K562 (cell line): ENCODE results near the gene CNTN5. TPM values are rescaled to one million over a fixed set of nuclear protein-coding genes. Genes with fewer than 3 reads are reported as not detected.

ENCODE experiments used
- ATAC-seq: fragments of 200-7000 bp; cut with Tn5 transposase; 3 replicates; pipeline ENCODE4 v1.9.1; 2020; ENCODE audit warnings: moderate library complexity
- BruUV-seq: library from RNA; stranded (reverse); fragments of 400-500 nt; replicated peaks from 2 replicates; lab custom pipeline; 2021; lab: Mats Ljungman, UMichigan
- CTCF ChIA-PET: fragments of 300-600 bp; formaldehyde crosslinking; extraction: SDS; loops from one replicate; lab custom pipeline; 2021; ENCODE audit warnings: low intra/inter-chr PET ratio; lab: Yijun Ruan, JAX
- POLR2A ChIA-PET: fragments of 300-600, 350-650 bp; sonication (Branson Sonifier 250); formaldehyde crosslinking; extraction: SDS; loops from one replicate; lab custom pipeline; 2021; ENCODE audit warnings: antibody characterized with exemption, inconsistent platforms; lab: Yijun Ruan, JAX
- DNase-seq, 4 experiments: peaks; one replicate each; pipeline versions ENCODE4 v3.0.0 to v3.0.0-alpha.2; 2011 to 2018; ENCODE audit warnings: low spot score in 3 of 4, mixed read lengths in 3 of 4; ENCODE audit errors: extremely low read depth in 1 of 4
- FAIRE-seq: peaks from 2 replicates; lab custom pipeline; 2011; peaks lifted over from hg19 to GRCh38; lab: Jason Lieb, UNC
- H2AFZ ChIP-seq: 2 replicates; pipeline ENCODE4 v1.6.0; 2011; ENCODE audit warnings: low read depth, low read length, control low read depth, inconsistent platforms
- H3K27ac ChIP-seq: fragments of 200-600 bp; 3 replicates; pipeline ENCODE4 v1.8.0; 2011; ENCODE audit warnings: low read depth, mild to moderate bottlenecking, control low read depth, inconsistent platforms, low read length, moderate library complexity, mixed read lengths; ENCODE audit errors: extremely low read depth
- H3K27me3 ChIP-seq, 2 experiments: fragments of 300-600 bp in 1 of 2; 2 replicates in 1 of 2; 3 replicates in 1 of 2; pipeline versions ENCODE4 v1.6.0 to v1.8.0; 2011; ENCODE audit warnings: inconsistent platforms in 2 of 2, low read length in 2 of 2, mild to moderate bottlenecking in 1 of 2, mixed read lengths in 1 of 2, moderate library complexity in 1 of 2; ENCODE audit not compliant: control insufficient read depth in 2 of 2, insufficient read depth in 2 of 2
- H3K36me3 ChIP-seq: fragments of 300-600 bp; 3 replicates; pipeline ENCODE4 v1.8.0; 2011; ENCODE audit warnings: mild to moderate bottlenecking, low read length, inconsistent platforms; ENCODE audit not compliant: control insufficient read depth, insufficient read depth
- H3K4me1 ChIP-seq, 2 experiments: fragments of 200-600 bp in 1 of 2; replicated peaks in 1 of 2; 2 replicates in 1 of 2; 3 replicates in 1 of 2; pipeline versions ENCODE4 v1.5.1 to v1.8.0; 2011; ENCODE audit warnings: inconsistent platforms in 2 of 2, low read length in 2 of 2, mild to moderate bottlenecking in 1 of 2, mixed read lengths in 1 of 2, moderate library complexity in 1 of 2; ENCODE audit not compliant: control insufficient read depth in 2 of 2, insufficient read depth in 2 of 2
- H3K4me2 ChIP-seq: 2 replicates; pipeline ENCODE4 v1.6.1; 2011; ENCODE audit warnings: low read length, control low read depth, inconsistent platforms, mixed read lengths; ENCODE audit not compliant: insufficient read depth
- H3K4me3 ChIP-seq: fragments of 200-600 bp; sonication (generic), shearing (Covaris generic); 2 replicates; pipeline ENCODE4 v1.5.1; 2016; ENCODE audit warnings: control low read depth, inconsistent platforms
- H3K79me2 ChIP-seq: fragments of 200-600 bp; 3 replicates; pipeline ENCODE4 v1.8.0; 2011; ENCODE audit warnings: low read length, inconsistent platforms; ENCODE audit not compliant: control insufficient read depth, insufficient read depth
- H3K9ac ChIP-seq, 2 experiments: 2 replicates each; pipeline versions ENCODE4 v1.6.0 to v1.6.1; 2011; ENCODE audit warnings: low read depth in 2 of 2, low read length in 2 of 2, control low read depth in 1 of 2, inconsistent platforms in 1 of 2, mild to moderate bottlenecking in 1 of 2, mixed read lengths in 1 of 2; ENCODE audit not compliant: insufficient read depth in 1 of 2
- H3K9me1 ChIP-seq: one replicate; pipeline ENCODE4 v1.6.0; 2011; ENCODE audit warnings: inconsistent platforms, mild to moderate bottlenecking, low read length, moderate library complexity; ENCODE audit not compliant: control insufficient read depth, insufficient read depth
- H3K9me3 ChIP-seq: replicated peaks from 2 replicates; pipeline ENCODE4 v1.5.1; 2011; ENCODE audit warnings: low read depth, low read length, inconsistent platforms; ENCODE audit not compliant: control insufficient read depth, insufficient read depth
- H4K20me1 ChIP-seq: replicated peaks from 2 replicates; pipeline ENCODE4 v1.6.1; 2011; ENCODE audit warnings: low read length, inconsistent platforms, mixed read lengths; ENCODE audit not compliant: control insufficient read depth, insufficient read depth
- CBX3 ChIP-seq, 2 experiments: IDR thresholded peaks; 1 replicate in 1 of 2; 2 replicates in 1 of 2; pipeline ENCODE4 v1.6.1; 2012; ENCODE audit warnings: inconsistent platforms in 2 of 2, low read length in 2 of 2, borderline replicate concordance in 1 of 2, control low read depth in 1 of 2
- HIVEP1 ChIP-seq: fragments of 250-450 bp; sonication (Bioruptor Pico); IDR thresholded peaks from 2 replicates; pipeline ENCODE4 v1.4.0; 2020; ENCODE audit warnings: mild to moderate bottlenecking
- RBM25 ChIP-seq: fragments of 200-400 bp; formaldehyde crosslinking; IDR thresholded peaks from 2 replicates; pipeline ENCODE4 v1.6.1; 2018; ENCODE audit warnings: low read length, low read depth, moderate library complexity; ENCODE audit not compliant: severe bottlenecking
- SMARCE1 ChIP-seq: fragments of 450-650 bp; IDR thresholded peaks from 2 replicates; pipeline ENCODE4 v1.7.1; 2016; ENCODE audit warnings: mild to moderate bottlenecking
- SUPT5H ChIP-seq: fragments of 450-650 bp; IDR thresholded peaks from 2 replicates; pipeline ENCODE4 v1.6.1; 2016
- XRCC4 ChIP-seq: IDR thresholded peaks from one replicate; pipeline ENCODE4 v1.6.1; 2011; ENCODE audit not compliant: insufficient read depth, insufficient read length; ENCODE audit errors: extremely low read depth
- ZNF143 ChIP-seq: sonication (generic); formaldehyde crosslinking; IDR thresholded peaks from 2 replicates; pipeline ENCODE4 v1.9.0; 2022; ENCODE audit warnings: mild to moderate bottlenecking, missing genetic modification reagents
- ZNF24 ChIP-seq: fragments of 450-650 bp; IDR thresholded peaks from 2 replicates; pipeline ENCODE4 v1.6.1; 2016
- ZNF583 ChIP-seq: fragments of 250-450 bp; sonication (Bioruptor Pico); IDR thresholded peaks from 2 replicates; pipeline ENCODE4 v1.4.0; 2020
- ZNF77 ChIP-seq: fragments of 250-450 bp; sonication (Bioruptor Pico); IDR thresholded peaks from 2 replicates; pipeline ENCODE4 v1.5.0; 2020
- in situ Hi-C: fragments of 300-500 bp; cut with MboI; formaldehyde crosslinking; loops from 4 replicates; pipeline ENCODE4 v1.15.0; 2018; ENCODE audit warnings: inconsistent platforms, mixed read lengths
- intact Hi-C: fragments of 100-400 bp; cut with micrococcal nuclease; formaldehyde crosslinking; loops from 2 replicates; pipeline ENCODE4 v1.14.2; 2022
- polyA plus RNA-seq, 8 experiments: library from polyadenylated mRNA; depleted of rRNA in 4 of 8; stranded (reverse) in 5 of 8; unstranded in 3 of 8; fragments of >200 nt; fragmentation: Nextera tagmentation in 2 of 8; fragmentation: Illumina TruSeq in 1 of 8; extraction: Ambion mirVana in 2 of 8; extraction: Trizol in 1 of 8; gene quantifications; 2 replicates each; pipeline versions ENCODE4 v1.2.1 to v1.2.3, GENCODE V29; 2011 to 2014; ENCODE audit warnings: inconsistent platforms in 1 of 8, missing spikeins in 1 of 8
- total RNA-seq, 7 experiments: library from RNA; depleted of rRNA in 6 of 7; stranded (reverse); fragments of >200 nt in 6 of 7; fragmentation: Illumina TruSeq in 2 of 7; extraction: Trizol in 2 of 7; gene quantifications; 2 replicates each; pipeline versions ENCODE4 v1.2.1 to v1.2.3, GENCODE V29; 2011 to 2021; ENCODE audit warnings: low replicate concordance in 1 of 7
- TF ChIP-seq, protein P1 (sequence below): fragments of 450-650 bp; formaldehyde crosslinking; IDR thresholded peaks from 2 replicates; pipeline ENCODE4 v1.4.0; 2022; ENCODE audit warnings: missing genetic modification characterization

Gene CNTN5
- total and polyA plus RNA-seq, 9 of the 15 experiments (the other 6 are each of a cell fraction or from before 2014, with no cell fraction given) = 0.03 TPM; not detected in 8

DNA sequence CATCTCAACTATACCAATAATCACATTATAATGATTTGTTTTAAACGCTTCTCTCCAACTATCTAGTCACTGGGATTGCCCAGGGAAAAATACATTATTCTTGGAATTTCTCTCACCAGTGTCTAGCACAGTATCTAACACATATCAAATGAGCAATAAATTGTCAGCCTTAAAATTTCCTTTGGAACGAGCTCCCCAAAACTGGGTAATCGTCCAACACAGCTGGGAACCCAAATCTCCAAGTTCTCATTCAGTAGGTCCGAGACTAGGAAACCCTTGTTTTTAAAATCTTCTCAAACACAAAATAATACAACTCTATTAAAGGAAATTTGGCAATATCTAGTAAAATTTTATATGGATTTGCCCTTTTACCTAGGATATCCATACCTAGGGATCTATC is 1338.5 kb downstream of the CNTN5 start (continued):
- TF ChIP-seq, protein P1, sequence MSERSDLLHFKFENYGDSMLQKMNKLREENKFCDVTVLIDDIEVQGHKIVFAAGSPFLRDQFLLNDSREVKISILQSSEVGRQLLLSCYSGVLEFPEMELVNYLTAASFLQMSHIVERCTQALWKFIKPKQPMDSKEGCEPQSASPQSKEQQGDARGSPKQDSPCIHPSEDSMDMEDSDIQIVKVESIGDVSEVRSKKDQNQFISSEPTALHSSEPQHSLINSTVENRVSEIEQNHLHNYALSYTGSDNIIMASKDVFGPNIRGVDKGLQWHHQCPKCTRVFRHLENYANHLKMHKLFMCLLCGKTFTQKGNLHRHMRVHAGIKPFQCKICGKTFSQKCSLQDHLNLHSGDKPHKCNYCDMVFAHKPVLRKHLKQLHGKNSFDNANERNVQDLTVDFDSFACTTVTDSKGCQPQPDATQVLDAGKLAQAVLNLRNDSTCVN (CRISPR knock-in tag) = no peak

DNA sequence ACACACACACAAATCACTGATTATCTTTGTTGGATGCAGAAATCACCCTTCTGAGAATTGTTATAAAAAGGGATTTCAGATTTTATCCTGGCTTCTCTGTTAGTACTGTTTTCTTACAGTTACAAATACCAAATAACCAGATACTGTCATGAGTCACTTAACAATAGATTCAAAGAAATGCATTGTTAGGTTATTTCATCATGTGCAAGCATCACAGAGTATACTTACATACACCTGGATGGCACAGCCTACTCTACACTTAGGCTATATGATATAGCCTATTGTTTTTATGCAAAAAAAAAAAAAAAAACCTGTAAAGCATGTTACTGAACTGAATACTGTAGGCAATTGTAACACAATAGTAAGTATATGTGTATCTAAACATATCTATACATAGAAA is 1347.1 kb downstream of the CNTN5 start:
- no TSS peak for BruUV-seq
- FAIRE-seq = no peak
- Histone ChIP-seq H3K36me3 (no peaks in the 10 kb centered on the region), H3K4me3 (no peak overlapping the region), H3K9me1 (no peaks in the 10 kb centered on the region), H4K20me1 (no peaks in the 10 kb centered on the region), H3K4me1 (no peaks in the 10 kb centered on the region), H3K4me2 (no peak overlapping the region), H3K79me2 (no peaks in the 10 kb centered on the region), H3K27ac (no peak overlapping the region), H3K9ac (no peak overlapping the region), H3K9me3 (no peaks in the 10 kb centered on the region; the same call in 1 of the 2 replicates), H2AFZ (no peak overlapping the region), H3K27me3 (no peaks in the 10 kb centered on the region)
- ATAC-seq = no peak
- CTCF ChIA-PET = no interaction called here
- DNase-seq = no peak
- intact Hi-C loops (no loop called here), in situ Hi-C loops (no loop called here)
- TF ChIP-seq SUPT5H (no peak), SMARCE1 (no peak), ZNF583 (CRISPR knock-in tag) (no peak), RBM25 (no peak), ZNF24 (no peak), ZNF77 (CRISPR knock-in tag) (no peak), HIVEP1 (CRISPR knock-in tag) (no peak), ZNF143 (CRISPR knock-in tag) (no peak), CBX3 (IDR thresholded peaks at IDR 0.05; ENCODE audit: borderline replicate concordance in 1 of 2, low read length in 2 of 2) (no peak), XRCC4 (no peak)
- POLR2A ChIA-PET = no interaction called here
